ENCODE data around the gene IVD. TPM values are rescaled to one million over a fixed set of nuclear protein-coding genes. Genes with fewer than 3 reads are reported as not detected.

The IVD gene
- total and polyA plus RNA-seq, 9 of the 15 experiments (the other 6 are each of a cell fraction or from before 2014, with no cell fraction given) = 0.15 to 4.5 (median 2.4) TPM

DNA sequence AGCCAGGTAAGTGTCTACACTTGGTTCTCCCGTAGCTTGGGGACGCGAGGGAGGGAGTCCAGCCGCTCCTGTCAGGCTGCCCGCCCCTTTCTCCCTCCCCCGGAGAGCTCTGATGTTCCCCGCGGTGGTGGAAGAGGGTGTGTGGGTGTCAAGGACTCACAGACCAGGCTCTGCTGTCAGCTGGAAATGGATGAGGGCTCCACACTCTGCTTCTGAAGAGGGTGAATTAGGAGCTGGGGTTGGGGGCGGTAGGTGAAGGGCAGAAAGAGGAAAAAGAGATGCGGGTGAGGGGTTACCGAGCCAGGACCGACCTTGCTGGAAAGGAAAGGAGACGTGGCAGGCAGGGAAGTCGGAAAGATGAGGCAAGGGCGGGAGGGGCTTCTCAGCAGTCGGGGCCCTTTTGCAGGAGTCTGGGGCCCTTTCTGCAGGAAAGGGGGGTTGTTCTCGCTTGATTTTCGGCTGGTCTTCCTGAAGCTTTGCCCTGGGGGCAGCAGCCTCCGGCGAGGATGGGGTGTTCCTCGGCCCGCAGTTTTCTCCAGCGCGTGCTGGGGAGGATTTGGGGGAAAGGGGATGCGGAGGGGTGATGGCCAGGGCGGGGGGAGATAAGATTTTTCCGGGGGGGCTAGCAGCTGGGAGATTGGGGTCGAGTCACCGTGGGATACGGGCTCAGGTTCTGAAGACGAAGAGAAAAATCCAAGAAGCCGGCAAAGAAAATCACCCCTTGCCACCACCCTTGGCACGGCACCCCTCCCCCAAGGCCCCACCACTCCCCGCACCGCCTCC is 34.6 kb downstream of the IVD start (continued):
- TF ChIP-seq, protein P1, sequence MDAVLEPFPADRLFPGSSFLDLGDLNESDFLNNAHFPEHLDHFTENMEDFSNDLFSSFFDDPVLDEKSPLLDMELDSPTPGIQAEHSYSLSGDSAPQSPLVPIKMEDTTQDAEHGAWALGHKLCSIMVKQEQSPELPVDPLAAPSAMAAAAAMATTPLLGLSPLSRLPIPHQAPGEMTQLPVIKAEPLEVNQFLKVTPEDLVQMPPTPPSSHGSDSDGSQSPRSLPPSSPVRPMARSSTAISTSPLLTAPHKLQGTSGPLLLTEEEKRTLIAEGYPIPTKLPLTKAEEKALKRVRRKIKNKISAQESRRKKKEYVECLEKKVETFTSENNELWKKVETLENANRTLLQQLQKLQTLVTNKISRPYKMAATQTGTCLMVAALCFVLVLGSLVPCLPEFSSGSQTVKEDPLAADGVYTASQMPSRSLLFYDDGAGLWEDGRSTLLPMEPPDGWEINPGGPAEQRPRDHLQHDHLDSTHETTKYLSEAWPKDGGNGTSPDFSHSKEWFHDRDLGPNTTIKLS (IDR thresholded peaks at IDR 0.05; ENCODE audit: borderline replicate concordance, low read depth) = peak; percentile 72; the same call in 1 of the 2 replicates
- no peak for TF ChIP-seq FOXP4 (CRISPR knock-in tag; IDR thresholded peaks at IDR 0.05; ENCODE audit: borderline replicate concordance)
- TF ChIP-seq RNF2 (IDR thresholded peaks at IDR 0.05) = no peak
- 0 out of 2 replicates have a peak, but pooled peaks have one; percentile 6 for TF ChIP-seq HDGF (IDR thresholded peaks at IDR 0.05)
- TF ChIP-seq CHD4 (IDR thresholded peaks at IDR 0.05; ENCODE audit: insufficient read depth, insufficient replicate concordance, low read depth, low read length, poor library complexity, severe bottlenecking) = peak; percentile 40
- no peak for TF ChIP-seq DDX20 (tag; IDR thresholded peaks at IDR 0.05; ENCODE audit: low read depth)
- no peak for TF ChIP-seq TAF9B (IDR thresholded peaks at IDR 0.05; ENCODE audit: partially characterized antibody)
- TF ChIP-seq NEUROD1 (IDR thresholded peaks at IDR 0.05; ENCODE audit: borderline replicate concordance, low read depth, low read length, partially characterized antibody) = no peak
- no peak for TF ChIP-seq ILK (tag; IDR thresholded peaks at IDR 0.05; ENCODE audit: borderline replicate concordance, low read depth)
- TF ChIP-seq, protein P2, sequence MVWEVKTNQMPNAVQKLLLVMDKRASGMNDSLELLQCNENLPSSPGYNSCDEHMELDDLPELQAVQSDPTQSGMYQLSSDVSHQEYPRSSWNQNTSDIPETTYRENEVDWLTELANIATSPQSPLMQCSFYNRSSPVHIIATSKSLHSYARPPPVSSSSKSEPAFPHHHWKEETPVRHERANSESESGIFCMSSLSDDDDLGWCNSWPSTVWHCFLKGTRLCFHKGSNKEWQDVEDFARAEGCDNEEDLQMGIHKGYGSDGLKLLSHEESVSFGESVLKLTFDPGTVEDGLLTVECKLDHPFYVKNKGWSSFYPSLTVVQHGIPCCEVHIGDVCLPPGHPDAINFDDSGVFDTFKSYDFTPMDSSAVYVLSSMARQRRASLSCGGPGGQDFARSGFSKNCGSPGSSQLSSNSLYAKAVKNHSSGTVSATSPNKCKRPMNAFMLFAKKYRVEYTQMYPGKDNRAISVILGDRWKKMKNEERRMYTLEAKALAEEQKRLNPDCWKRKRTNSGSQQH (CRISPR knock-in tag; IDR thresholded peaks at IDR 0.05) = peak; percentile 78; the same call in 1 of the 2 replicates
- TF ChIP-seq HOXB6 (CRISPR knock-in tag; IDR thresholded peaks at IDR 0.05; ENCODE audit: borderline replicate concordance) = no peak
- TF ChIP-seq CAMTA2 (CRISPR knock-in tag; conservative IDR thresholded peaks at IDR 0.05) = no peak
- no peak for TF ChIP-seq MYNN (IDR thresholded peaks at IDR 0.05)
- TF ChIP-seq MYNN (CRISPR knock-in tag; IDR thresholded peaks at IDR 0.05) = no peak
- TF ChIP-seq, protein P3, sequence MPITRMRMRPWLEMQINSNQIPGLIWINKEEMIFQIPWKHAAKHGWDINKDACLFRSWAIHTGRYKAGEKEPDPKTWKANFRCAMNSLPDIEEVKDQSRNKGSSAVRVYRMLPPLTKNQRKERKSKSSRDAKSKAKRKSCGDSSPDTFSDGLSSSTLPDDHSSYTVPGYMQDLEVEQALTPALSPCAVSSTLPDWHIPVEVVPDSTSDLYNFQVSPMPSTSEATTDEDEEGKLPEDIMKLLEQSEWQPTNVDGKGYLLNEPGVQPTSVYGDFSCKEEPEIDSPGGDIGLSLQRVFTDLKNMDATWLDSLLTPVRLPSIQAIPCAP (CRISPR knock-in tag; IDR thresholded peaks at IDR 0.05; ENCODE audit: borderline replicate concordance) = no peak
- no peak for TF ChIP-seq RNF219 (CRISPR knock-in tag; IDR thresholded peaks at IDR 0.05)
- no peak for TF ChIP-seq ZNF3 (CRISPR knock-in tag; IDR thresholded peaks at IDR 0.05)
